Nephron (organoid): ENCODE results near the gene TRPC3.

ENCODE experiments used
- H3K27ac Mint-ChIP-seq, 3 experiments: 2 replicates each; pipeline ENCODE4 v1.8.0; 2020; ENCODE audit warnings: mixed read lengths in 3 of 3, mild to moderate bottlenecking in 2 of 3, moderate library complexity in 1 of 3
- H3K27me3 Mint-ChIP-seq: 2 replicates; pipeline ENCODE4 v1.8.0; 2021; ENCODE audit warnings: low read depth, mild to moderate bottlenecking, moderate library complexity, mixed read lengths
- H3K36me3 Mint-ChIP-seq: 2 replicates; pipeline ENCODE4 v1.8.0; 2020; ENCODE audit warnings: low read depth, mixed read lengths
- H3K4me1 Mint-ChIP-seq: 2 replicates; pipeline ENCODE4 v1.8.0; 2020; ENCODE audit warnings: mixed read lengths
- H3K4me3 Mint-ChIP-seq, 3 experiments: 2 replicates each; pipeline ENCODE4 v1.8.0; 2020; ENCODE audit warnings: mild to moderate bottlenecking in 3 of 3, mixed read lengths in 3 of 3, moderate library complexity in 2 of 3
- H3K9me3 Mint-ChIP-seq: 2 replicates; pipeline ENCODE4 v1.8.0; 2020; ENCODE audit warnings: mixed read lengths
- CTCF ChIP-seq, 3 experiments: fragments of 200-600 bp; sonication (generic); IDR thresholded peaks; one replicate each; pipeline ENCODE4 v1.5.0; 2021; ENCODE audit warnings: antibody characterized with exemption in 3 of 3; ENCODE audit not compliant: unreplicated experiment in 3 of 3

TRPC3 gene

GRCh38 chr4:121989715-121990114 lies 37.9 kb upstream of the TRPC3 start:
- TF ChIP-seq CTCF (IDR thresholded peaks at IDR 0.05; ENCODE audit: unreplicated experiment in 3 of 3) = no peak
- H3K9me3 Mint-ChIP-seq = no peaks in the 10 kb centered on the region
- no peak overlapping the region for H3K4me3 Mint-ChIP-seq
- H3K27ac Mint-ChIP-seq = no peak overlapping the region
- H3K4me1 Mint-ChIP-seq = no peaks in the 10 kb centered on the region
- H3K27me3 Mint-ChIP-seq = peaks cover 5% of the 10 kb centered on the region
- H3K36me3 Mint-ChIP-seq = no peaks in the 10 kb centered on the region

GRCh38 chr4:121988950-121989349 lies 37.1 kb upstream of the TRPC3 start:
- H3K27ac Mint-ChIP-seq = no peak overlapping the region
- H3K4me1 Mint-ChIP-seq = no peaks in the 10 kb centered on the region
- peaks cover 5% of the 10 kb centered on the region for H3K27me3 Mint-ChIP-seq
- no peak overlapping the region for H3K4me3 Mint-ChIP-seq
- H3K36me3 Mint-ChIP-seq = no peaks in the 10 kb centered on the region
- H3K9me3 Mint-ChIP-seq = no peaks in the 10 kb centered on the region
- TF ChIP-seq CTCF (IDR thresholded peaks at IDR 0.05; ENCODE audit: unreplicated experiment in 3 of 3) = no peak

- no peak for TF ChIP-seq CTCF (IDR thresholded peaks at IDR 0.05; ENCODE audit: unreplicated experiment in 3 of 3)
- Mint-ChIP-seq H3K4me1 (no peaks in the 10 kb centered on the region), H3K4me3 (no peak overlapping the region), H3K27ac (no peak overlapping the region), H3K9me3 (peaks cover 2% of the 10 kb centered on the region), H3K36me3 (no peaks in the 10 kb centered on the region), H3K27me3 (no peaks in the 10 kb centered on the region)
Observed at GRCh38 chr4:121980643-121981042, 28.8 kb upstream of the TRPC3 start.

- Mint-ChIP-seq H3K4me3 (no peak overlapping the region), H3K27ac (no peak overlapping the region), H3K4me1 (no peaks in the 10 kb centered on the region), H3K27me3 (no peaks in the 10 kb centered on the region), H3K9me3 (no peaks in the 10 kb centered on the region), H3K36me3 (no peaks in the 10 kb centered on the region)
- TF ChIP-seq CTCF (IDR thresholded peaks at IDR 0.05; ENCODE audit: unreplicated experiment in 3 of 3) = no peak
Observed at GRCh38 chr4:121978172-121978516, 26.3 kb upstream of the TRPC3 start.

GRCh38 chr4:121977251-121978171 lies 25.7 kb upstream of the TRPC3 start:
- Mint-ChIP-seq H3K27me3 (no peaks in the 10 kb centered on the region), H3K9me3 (no peaks in the 10 kb centered on the region), H3K27ac (no peak overlapping the region), H3K36me3 (no peaks in the 10 kb centered on the region), H3K4me1 (no peaks in the 10 kb centered on the region), H3K4me3 (no peak overlapping the region)
- TF ChIP-seq CTCF (IDR thresholded peaks at IDR 0.05; ENCODE audit: unreplicated experiment in 3 of 3) = no peak

- Mint-ChIP-seq H3K4me3 (no peak overlapping the region), H3K4me1 (no peaks in the 10 kb centered on the region), H3K9me3 (no peaks in the 10 kb centered on the region), H3K27ac (no peak overlapping the region), H3K36me3 (no peaks in the 10 kb centered on the region), H3K27me3 (no peaks in the 10 kb centered on the region)
- TF ChIP-seq CTCF (IDR thresholded peaks at IDR 0.05; ENCODE audit: unreplicated experiment in 3 of 3) = no peak
Observed at GRCh38 chr4:121975784-121976183, 23.9 kb upstream of the TRPC3 start.
